Stomach (tissue), 9 donors: ENCODE results near the gene CDH22. TPM values are rescaled to one million over a fixed set of nuclear protein-coding genes. Genes with fewer than 3 reads are reported as not detected.
A peak's percentile ranks its signal among the peaks of the same experiment; 100 is the strongest.

ENCODE experiments used
- DNase-seq, 2 donors: peaks; one replicate each; pipeline versions ENCODE4 v3.0.0 to v3.0.0-alpha.2; 2013 to 2019
- H3K27ac ChIP-seq, 5 donors: fragments of 200-600 bp in 4 of 5; sonication (generic) in 4 of 5; one replicate each; pipeline ENCODE4 v1.5.1; 2013 to 2019; ENCODE audit warnings: mild to moderate bottlenecking in 1 of 5, moderate library complexity in 1 of 5
- H3K27me3 ChIP-seq, 3 donors: fragments of 200-600 bp; sonication (generic); one replicate each; pipeline ENCODE4 v1.5.1; 2017 to 2019; ENCODE audit warnings: mixed run types in 1 of 3
- H3K36me3 ChIP-seq, 4 donors: fragments of 200-600 bp; sonication (generic); 1 replicate in 3 of 4; 2 replicates in 1 of 4; pipeline ENCODE4 v1.5.1; 2016 to 2019
- H3K4me1 ChIP-seq, 4 donors: fragments of 200-600 bp; sonication (generic); one replicate each; pipeline ENCODE4 v1.5.1; 2016 to 2019
- H3K4me3 ChIP-seq, 4 donors: fragments of 200-600 bp; sonication (generic) in 3 of 4; one replicate each; pipeline ENCODE4 v1.5.1; 2016 to 2019; ENCODE audit warnings: mild to moderate bottlenecking in 1 of 4
- H3K9me3 ChIP-seq, 4 donors: fragments of 200-600 bp; sonication (generic); one replicate each; pipeline ENCODE4 v1.5.1; 2016 to 2019
- EP300 ChIP-seq: sonication (generic); formaldehyde crosslinking; IDR thresholded peaks from one replicate; pipeline ENCODE4 v1.6.1; 2017; ENCODE audit warnings: antibody characterized with exemption
- POLR2A ChIP-seq, 4 donors: fragments of 450-650 bp; IDR thresholded peaks; one replicate each; pipeline ENCODE4 v1.6.1; 2016; ENCODE audit warnings: antibody characterized with exemption in 4 of 4, control low read depth in 2 of 4, mild to moderate bottlenecking in 1 of 4, moderate library complexity in 1 of 4
- POLR2AphosphoS5 ChIP-seq, 3 donors: sonication (generic); formaldehyde crosslinking; IDR thresholded peaks; one replicate each; pipeline ENCODE4 v1.6.1; 2016; ENCODE audit warnings: antibody characterized with exemption in 3 of 3
- WGBS, 5 donors: extraction: QIAGEN DNeasy Blood & Tissue Kit in 3 of 5; methylation state at CpG; one replicate each; pipeline versions ENCODE4 v1.1.5 to v1.1.7; 2013 to 2018; 5-methylcytosine and 5-hydroxymethylcytosine counted together
- intact Hi-C: fragments of 100-400 bp; cut with DNase I; formaldehyde crosslinking; loops from one replicate; pipeline ENCODE4 v1.15.1; 2023; ENCODE audit warnings: low total_unique reads
- polyA plus RNA-seq, 3 donors: library from polyadenylated mRNA; stranded (reverse); fragments of 200-250 nt; gene quantifications; one replicate each; pipeline ENCODE4 v1.2.3, GENCODE V29; 2013
- total RNA-seq, 5 donors: library from RNA; depleted of rRNA; stranded (reverse); fragments of >200 nt; gene quantifications; one replicate each; pipeline versions ENCODE4 v1.1.0 to v1.2.3, GENCODE V29; 2014 to 2016
- TF ChIP-seq, protein P1 (sequence below), 7 experiments: fragments of 450-650 bp in 4 of 7; fragments of 200-600 bp in 3 of 7; sonication (generic) in 3 of 7; IDR thresholded peaks; one replicate each; pipeline ENCODE4 v1.5.1; 2016 to 2019; ENCODE audit warnings: antibody characterized with exemption in 7 of 7, control low read depth in 2 of 7, mild to moderate bottlenecking in 1 of 7
- donor health status: healthy with polysubstance abuse.
- donor health status: Bipolar disorder and iron deficiency.
- donor health status: healthy.

Gene CDH22
- total and polyA plus RNA-seq, 8 donors, result 0.18 to 0.60 (median 0.19) TPM; not detected in 5

DNA sequence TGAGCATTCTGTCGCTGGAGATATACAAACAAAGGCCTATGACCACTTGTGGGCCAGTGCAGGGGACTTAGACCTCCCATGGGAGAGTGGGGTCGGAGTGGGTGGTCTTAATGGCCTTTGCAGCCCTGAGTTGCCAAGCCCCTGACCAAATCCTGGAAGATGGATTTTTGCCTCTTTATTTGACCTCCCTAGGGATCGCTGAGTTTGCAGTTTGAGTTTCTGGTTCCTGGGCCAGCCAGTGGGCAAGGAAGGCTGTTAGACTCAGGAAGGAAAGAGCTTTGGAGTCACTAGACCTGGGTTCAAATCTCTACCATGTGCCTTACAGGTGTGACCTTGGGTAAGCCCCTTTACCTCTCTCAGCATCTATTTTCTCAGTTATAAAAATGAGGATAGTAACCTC, 96.0 kb downstream of the CDH22 start:
- no peak overlapping the region for H3K4me3 ChIP-seq
- intact Hi-C loops, result no loop called here
- no peaks in the 10 kb centered on the region for H3K36me3 ChIP-seq
- TF ChIP-seq EP300 (no peak), POLR2A (IDR thresholded peaks at IDR 0.05) (no peak), POLR2AphosphoS5 (IDR thresholded peaks at IDR 0.05) (no peak)
- TF ChIP-seq, protein P1, sequence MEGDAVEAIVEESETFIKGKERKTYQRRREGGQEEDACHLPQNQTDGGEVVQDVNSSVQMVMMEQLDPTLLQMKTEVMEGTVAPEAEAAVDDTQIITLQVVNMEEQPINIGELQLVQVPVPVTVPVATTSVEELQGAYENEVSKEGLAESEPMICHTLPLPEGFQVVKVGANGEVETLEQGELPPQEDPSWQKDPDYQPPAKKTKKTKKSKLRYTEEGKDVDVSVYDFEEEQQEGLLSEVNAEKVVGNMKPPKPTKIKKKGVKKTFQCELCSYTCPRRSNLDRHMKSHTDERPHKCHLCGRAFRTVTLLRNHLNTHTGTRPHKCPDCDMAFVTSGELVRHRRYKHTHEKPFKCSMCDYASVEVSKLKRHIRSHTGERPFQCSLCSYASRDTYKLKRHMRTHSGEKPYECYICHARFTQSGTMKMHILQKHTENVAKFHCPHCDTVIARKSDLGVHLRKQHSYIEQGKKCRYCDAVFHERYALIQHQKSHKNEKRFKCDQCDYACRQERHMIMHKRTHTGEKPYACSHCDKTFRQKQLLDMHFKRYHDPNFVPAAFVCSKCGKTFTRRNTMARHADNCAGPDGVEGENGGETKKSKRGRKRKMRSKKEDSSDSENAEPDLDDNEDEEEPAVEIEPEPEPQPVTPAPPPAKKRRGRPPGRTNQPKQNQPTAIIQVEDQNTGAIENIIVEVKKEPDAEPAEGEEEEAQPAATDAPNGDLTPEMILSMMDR (IDR thresholded peaks at IDR 0.05), result no peak
- H3K4me1 ChIP-seq, result peaks cover 0 to 19% (median 2%) of the 10 kb centered on the region in 4 donors
- H3K27ac ChIP-seq, result no peak overlapping the region
- H3K9me3 ChIP-seq, result no peaks in the 10 kb centered on the region
- H3K27me3 ChIP-seq, result peaks cover 0 to 95% (median 40%) of the 10 kb centered on the region in 3 donors
- WGBS, 5 donors, result 39 to 54% (median 47%) methylated on average over 3 of the region's 3 CpGs
- no peak for DNase-seq

DNA sequence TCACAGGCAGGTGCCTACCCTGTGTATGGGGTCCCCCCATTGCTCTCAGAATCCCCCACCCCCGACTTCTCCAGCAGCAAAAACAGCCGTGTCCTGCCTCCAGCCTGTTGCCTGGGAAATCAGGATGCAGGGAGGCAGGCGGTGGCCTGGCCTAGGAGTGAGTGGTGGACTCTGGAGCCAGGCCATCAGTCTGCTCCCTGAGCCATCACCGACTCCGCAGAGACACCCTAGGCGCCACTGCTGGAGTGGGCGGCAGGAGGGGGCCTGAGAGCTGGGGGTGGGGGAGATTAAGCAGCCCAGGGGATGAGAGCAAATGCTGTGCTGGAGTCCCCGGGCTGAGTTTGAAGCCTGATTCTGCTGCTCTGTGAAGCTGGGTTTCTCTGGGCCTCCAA, 97.0 kb downstream of the CDH22 start:
- 48 to 69% (median 56%) methylated on average over 4 to 8 of the region's 8 CpGs for WGBS, 5 donors
- Histone ChIP-seq H3K9me3 (no peaks in the 10 kb centered on the region), H3K36me3 (no peaks in the 10 kb centered on the region), H3K4me3 (no peak overlapping the region), H3K4me1 (peaks cover 0 to 27% (median 5%) of the 10 kb centered on the region in 4 donors), H3K27me3 (peaks cover 0 to 92% (median 40%) of the 10 kb centered on the region in 3 donors), H3K27ac (no peak overlapping the region)
- no peak for DNase-seq
- intact Hi-C loops, result no loop called here
- TF ChIP-seq EP300 (no peak), POLR2A (IDR thresholded peaks at IDR 0.05) (no peak), POLR2AphosphoS5 (IDR thresholded peaks at IDR 0.05) (no peak)
- TF ChIP-seq, protein P1 (IDR thresholded peaks at IDR 0.05), result no peak

DNA sequence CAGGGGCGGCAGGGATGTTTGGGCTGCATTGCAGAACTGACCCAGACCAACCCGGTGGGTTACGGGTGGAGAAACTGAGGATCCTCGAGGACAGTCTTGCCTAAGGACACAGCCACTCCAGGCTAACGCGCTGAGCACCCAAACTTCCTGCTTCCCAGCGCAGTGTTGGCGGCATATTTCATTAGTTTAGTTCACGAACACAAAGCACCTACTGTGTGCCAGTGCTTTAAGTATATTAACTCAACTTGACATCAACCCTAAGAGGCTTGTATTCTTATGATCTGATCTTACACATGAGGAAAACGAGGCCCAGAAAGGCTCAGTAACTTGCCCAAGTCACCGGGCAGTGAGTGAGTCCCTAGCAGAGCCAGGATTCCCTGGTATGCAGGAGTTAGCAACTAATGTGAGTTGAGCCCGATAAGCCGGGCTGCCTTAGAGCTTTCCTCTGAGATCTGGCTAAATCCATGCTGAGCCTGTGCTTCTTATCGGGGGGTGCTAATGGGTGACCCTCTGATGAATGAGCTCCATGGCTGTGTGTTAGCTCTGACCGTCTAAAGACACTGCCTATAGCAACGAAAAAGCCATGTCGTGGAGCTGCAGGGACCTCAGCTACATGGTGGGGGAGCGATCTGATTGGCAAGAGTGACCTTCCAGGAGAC, 97.5 kb downstream of the CDH22 start:
- Histone ChIP-seq H3K4me1 (peaks cover 0 to 27% (median 5%) of the 10 kb centered on the region in 4 donors), H3K4me3 (no peak overlapping the region), H3K36me3 (no peaks in the 10 kb centered on the region), H3K9me3 (no peaks in the 10 kb centered on the region), H3K27me3 (peaks cover 0 to 92% (median 36%) of the 10 kb centered on the region in 3 donors), H3K27ac (no peak overlapping the region)
- DNase-seq, result no peak
- intact Hi-C loops, result no loop called here
- 50 to 68% (median 60%) methylated on average over 17 to 18 of the region's 18 CpGs for WGBS, 5 donors
- TF ChIP-seq POLR2AphosphoS5 (IDR thresholded peaks at IDR 0.05), result no peak
- TF ChIP-seq POLR2A (IDR thresholded peaks at IDR 0.05), result no peak
- no peak for TF ChIP-seq EP300
- TF ChIP-seq, protein P1 (IDR thresholded peaks at IDR 0.05), result no peak

GRCh38 chr20:46209930-46210671, 98.2 kb downstream of the CDH22 start:
- H3K9me3 ChIP-seq, result no peaks in the 10 kb centered on the region
- no peak for TF ChIP-seq POLR2AphosphoS5 (IDR thresholded peaks at IDR 0.05)
- intact Hi-C loops, result no loop called here
- H3K4me1 ChIP-seq, result peaks cover 0 to 31% (median 5%) of the 10 kb centered on the region in 4 donors
- no peak overlapping the region for H3K27ac ChIP-seq
- H3K27me3 ChIP-seq, result peaks cover 0 to 93% (median 32%) of the 10 kb centered on the region in 3 donors
- no peaks in the 10 kb centered on the region for H3K36me3 ChIP-seq
- H3K4me3 ChIP-seq, result no peak overlapping the region
- DNase-seq, result peak in 1 of 2 donors; percentile 70
- 34 to 49% (median 37%) methylated on average over 29 to 63 of the region's 63 CpGs for WGBS, 5 donors
